CD4-positive, alpha-beta T cell treated with Interleukin-6 at 100 ng/mL for 8 hours (primary cell): ENCODE results near the gene CACNA1D.

Source experiments
- DNase-seq: peaks from one replicate; pipeline ENCODE4 v3.0.0-alpha.2; 2020; ENCODE audit warnings: mixed read lengths, low spot score

Gene CACNA1D

DNA sequence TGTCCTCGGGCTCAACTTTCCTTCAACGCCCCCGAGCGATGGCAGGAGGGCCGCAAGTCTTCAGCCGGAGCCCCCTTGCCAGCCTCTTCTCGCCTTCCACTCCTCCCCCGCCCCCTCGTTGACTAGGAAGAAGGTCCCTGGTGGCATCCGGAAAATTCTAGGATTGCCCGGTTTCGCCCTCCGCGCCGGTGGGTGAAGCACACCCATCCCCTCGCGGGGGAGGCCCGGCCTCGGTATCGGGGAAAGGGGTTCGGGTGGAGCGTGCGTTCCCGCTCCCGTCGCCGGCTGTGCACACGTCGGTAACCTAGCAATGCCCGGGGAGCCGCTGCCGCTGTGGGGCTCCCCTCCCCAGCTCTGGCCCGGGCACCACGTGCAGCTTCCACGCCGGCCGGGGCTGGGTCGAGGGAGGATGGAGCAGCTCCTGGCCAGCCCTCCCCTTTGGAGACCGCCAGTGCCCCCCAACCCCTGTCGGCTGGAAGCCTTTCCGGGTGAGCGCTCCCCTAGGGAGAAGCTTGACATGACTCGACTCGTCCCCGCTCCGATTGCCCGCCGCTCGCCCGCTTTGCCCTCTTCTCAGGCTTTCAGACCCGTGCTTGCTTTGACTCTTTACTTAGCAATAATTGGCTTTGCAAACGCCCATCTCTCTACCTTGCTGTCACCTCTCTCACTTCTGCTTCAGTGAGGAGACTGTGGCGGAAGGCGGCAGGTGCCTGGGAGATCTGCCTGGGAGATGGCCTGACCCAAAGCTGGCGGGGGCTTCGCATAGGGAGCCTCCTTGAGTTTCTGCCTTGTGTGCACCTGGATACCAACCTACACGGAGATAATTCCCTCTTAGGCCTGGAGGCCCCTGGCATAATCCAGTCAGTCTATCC lies 1.3 kb downstream of the CACNA1D start:
- DNase-seq = no peak

DNA sequence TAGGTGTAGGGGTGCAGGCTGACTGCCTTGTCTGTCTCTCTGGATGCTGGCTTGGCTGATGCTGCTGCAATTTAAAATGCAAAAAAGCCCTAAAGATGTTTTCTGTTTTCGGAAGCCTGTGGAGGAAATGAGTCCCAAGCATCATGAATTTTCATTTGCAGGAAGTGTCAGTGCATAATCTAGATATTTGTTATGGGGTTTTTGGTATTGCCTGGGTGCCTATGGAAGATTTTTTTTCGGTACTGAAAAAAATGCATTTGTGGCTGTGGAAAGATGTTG lies 1.9 kb downstream of the CACNA1D start:
- no peak for DNase-seq

DNA sequence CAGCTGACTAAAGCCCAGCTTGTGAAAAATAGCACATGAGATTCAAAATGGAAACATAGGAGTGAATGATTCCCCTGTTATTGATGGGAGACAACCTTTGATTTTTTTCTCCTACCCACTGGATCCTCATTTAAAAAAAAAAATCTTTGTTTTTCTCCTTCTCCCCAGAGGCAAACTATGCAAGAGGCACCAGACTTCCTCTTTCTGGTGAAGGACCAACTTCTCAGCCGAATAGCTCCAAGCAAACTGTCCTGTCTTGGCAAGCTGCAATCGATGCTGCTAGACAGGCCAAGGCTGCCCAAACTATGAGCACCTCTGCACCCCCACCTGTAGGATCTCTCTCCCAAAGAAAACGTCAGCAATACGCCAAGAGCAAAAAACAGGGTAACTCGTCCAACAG lies 2.6 kb downstream of the CACNA1D start:
- no peak for DNase-seq

DNA sequence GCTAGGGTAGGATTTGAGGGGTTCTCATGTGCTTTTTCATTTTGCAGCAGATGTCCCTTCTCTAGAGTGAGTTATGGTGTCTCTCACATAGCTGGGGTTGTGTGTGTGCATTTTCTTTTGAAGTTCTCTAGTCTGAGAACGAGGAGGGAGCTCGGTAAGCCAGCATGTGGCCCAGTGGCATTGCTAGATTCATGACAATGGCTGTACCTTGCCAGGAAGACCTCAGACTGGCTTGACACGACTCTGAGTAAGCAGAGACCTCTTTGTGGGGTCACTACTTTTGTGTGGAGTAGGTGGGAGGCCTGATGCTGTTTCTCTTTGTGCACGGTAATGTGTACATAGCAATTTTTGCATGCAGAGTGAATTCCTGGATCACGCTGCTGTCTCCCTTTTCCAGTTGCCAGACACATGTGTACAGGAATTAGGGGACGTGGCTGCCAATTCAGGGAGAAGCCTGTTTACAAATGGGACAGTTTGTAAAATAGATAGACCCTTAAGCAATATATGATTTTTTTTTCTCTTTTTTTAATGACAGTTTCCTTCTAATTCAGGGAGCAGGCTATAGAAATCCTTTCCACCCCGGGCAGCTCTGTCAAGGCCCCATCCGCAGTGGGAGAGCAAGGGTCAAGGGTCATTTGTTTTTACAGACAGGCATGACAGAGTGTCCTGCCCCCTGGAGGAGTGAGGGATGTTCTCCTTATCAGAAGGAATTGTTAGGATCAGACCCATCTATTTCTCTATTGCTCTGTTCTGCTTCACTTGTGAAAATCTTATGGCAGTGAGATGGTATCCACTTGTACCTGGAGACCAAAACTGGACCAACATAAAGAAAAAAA lies 4.6 kb downstream of the CACNA1D start:
- no peak for DNase-seq

DNA sequence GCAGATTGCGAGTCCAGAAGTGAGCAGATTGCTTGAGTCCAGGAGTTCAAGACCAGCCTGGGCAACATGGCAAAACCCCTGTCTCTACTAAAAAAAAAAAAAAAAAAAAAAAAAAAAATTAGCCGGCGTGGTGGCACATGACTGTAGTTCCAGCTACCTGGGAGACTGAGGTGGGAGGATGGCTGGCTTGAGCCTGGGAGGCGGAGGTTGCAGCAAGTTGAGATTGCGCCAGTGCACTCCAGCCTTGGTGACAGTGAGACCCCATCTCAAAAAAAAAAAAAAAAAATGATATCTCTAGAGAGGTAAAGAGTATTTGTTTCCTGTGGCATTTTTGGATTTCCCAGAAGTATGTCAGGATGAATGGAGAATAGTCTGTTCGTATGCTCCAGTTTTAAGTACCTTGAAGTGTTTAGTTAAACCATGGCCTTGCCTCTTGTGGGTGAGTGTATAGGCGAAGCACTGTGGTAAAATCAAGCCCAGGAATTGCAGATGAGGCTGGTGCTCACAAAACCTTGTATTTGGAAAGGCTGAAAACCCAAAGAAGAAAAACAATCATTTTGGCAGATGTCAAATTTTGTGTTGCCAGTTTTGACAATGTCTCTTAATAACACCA lies 5.9 kb downstream of the CACNA1D start:
- no peak for DNase-seq

DNA sequence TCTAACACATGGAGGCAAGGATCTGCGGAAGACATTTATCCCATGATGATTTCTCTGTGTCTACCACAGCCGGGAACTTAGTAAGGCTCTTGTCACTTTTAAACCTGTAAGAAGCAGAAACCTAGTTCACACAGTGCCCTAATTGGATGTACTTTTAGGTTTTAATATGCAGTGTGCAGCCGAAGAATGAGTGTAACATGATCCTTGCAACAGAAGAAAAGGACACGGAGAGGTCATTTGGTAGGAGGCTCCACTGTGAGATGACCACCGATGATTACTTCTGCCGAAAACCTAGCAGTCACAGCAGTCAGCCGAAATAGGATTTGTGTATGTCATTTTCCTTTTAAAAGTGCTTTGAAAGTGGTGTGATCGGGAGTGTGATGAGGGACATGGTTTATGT lies 6.8 kb downstream of the CACNA1D start:
- DNase-seq = no peak

DNA sequence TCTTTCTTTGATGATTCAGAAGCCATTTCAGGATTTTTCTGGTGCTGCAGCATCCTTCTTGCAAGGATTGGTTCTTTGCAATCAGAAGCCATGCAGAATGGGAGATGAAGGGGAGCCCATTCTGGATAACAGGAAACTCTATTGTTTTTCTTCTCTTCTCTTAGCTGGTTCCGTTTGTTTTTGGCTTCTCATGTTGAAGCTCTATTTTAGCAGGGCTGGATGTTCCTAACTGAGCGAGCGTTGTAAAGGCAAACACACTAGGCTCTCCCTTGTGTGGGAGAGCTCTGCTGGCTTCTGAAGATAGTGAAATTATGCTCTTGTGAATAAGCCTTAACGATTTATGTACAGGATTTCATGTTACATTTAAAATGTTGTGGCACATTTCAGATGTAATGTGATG lies 8.3 kb downstream of the CACNA1D start:
- DNase-seq = no peak

DNA sequence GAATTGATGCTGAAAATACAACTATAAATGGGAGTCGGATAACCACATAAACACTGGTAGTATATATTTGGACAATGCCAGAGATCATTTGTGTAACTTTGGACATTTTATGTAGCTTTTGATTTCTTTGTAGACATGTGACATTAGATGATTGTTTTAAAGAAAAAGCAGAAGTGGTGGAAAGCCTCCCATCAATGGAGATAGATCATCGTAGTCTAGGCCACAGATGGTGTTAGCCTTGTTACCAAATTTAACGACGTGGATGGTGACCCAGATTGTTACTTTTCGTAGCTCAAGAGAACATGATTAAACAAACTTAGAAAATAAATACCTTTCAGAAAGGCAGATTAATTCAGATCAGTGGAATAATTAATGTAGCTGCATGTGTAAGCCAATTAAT lies 8.8 kb downstream of the CACNA1D start:
- no peak for DNase-seq

DNA sequence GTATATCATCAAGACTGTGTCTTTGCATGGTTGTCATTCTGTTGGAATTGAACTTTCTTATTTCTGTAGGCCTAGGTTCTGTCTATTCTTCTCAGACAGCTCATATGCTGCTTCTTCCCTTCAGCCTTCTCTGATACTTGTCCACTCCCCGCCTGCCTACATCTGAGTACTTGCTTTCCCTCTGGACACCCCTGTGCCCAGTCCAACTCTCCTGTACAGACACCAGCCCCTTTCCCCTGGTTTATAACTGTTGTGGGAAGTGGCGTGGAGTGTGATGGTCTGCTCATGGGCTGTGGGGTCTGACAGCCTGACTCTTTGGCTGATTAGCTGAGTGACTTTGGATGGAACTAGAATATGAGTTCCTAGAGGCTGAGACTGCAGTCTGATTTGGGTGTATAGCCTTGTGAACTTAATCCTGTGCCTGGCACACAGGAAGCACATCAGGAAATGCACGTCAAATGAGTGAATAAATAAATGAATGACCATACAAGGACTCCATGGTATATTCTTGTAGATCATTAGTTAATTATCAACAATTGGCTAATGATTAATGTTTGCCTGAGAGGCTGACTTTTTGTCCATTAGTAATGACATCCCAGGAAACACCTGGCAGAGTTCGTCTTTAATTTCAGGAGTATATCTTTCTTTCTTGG lies 11.8 kb downstream of the CACNA1D start:
- DNase-seq = no peak

DNA sequence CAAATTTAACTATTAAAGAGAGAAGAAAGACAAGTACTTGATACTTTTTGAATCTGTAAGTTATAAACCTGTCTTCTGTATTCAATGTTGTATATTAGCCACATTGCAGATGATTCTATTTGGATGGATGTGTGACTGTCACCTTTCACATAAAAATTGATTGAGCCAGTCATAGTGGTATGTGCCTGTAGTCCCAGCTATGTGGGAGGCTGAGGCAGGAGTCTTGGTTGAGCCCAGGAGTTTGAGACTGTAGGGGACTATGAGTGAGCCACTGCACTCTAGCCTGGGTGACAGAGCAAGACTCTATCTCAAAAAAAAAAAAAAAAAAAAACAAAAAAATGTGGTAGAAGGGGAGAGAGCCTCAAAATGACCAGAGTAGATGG lies 12.3 kb downstream of the CACNA1D start:
- no peak for DNase-seq

DNA sequence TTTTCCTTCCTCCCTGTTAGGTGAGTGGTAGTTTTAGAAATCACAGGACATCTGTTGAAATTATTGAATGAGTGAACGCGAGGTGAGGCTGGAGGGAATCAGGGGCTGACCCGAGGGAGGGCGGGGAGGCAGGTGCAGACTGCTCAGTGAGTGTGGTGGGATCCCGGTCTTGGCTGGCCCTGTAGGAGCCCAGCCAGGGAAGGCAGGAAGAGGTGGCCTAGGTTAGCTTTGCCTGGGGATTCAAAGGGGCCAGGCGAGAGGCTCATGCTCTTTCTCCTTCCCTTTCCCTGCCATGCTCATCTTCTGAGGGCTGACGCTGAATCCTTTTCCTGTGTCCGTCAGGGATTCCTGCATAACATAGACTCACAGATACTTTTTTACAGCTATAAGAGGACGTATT lies 15.1 kb downstream of the CACNA1D start:
- no peak for DNase-seq

DNA sequence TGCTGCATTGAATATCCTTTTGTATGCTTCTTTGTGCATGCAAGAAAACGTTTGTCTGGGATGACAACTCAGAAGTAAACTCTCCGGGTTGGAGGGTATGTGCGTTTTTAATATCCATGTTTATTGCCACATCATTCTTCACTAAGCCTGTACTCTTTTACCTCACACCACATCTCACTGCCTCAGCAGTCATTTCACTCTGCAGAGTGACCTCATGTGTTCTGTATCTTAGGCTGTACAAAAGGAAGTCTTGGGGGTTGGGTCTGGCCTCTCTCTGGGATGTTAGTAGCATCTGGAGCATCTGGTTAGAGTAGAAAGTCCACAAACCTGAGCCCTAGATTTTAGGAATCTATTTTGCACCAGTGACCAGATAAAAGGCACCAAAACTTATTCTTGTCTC lies 16.1 kb downstream of the CACNA1D start:
- DNase-seq = no peak

DNA sequence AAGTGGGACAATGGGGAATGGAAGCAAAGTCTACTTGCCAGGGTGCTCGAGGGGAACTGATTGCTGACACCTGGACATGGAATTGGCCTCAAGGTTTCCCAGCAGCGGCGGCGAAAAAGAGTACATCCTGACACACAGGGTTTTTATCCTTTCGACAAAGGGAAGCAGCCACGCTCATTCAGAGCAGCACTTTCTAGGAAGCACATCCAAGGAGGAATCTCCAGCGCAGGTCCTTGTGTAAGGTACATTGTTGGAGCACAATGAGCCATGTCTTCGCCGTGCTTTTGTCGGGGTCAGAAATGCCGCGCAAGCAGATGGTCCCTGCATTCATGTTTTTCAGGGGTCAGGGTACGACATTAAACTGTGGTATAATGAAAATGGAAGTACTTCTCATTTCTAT lies 16.8 kb downstream of the CACNA1D start:
- no peak for DNase-seq

DNA sequence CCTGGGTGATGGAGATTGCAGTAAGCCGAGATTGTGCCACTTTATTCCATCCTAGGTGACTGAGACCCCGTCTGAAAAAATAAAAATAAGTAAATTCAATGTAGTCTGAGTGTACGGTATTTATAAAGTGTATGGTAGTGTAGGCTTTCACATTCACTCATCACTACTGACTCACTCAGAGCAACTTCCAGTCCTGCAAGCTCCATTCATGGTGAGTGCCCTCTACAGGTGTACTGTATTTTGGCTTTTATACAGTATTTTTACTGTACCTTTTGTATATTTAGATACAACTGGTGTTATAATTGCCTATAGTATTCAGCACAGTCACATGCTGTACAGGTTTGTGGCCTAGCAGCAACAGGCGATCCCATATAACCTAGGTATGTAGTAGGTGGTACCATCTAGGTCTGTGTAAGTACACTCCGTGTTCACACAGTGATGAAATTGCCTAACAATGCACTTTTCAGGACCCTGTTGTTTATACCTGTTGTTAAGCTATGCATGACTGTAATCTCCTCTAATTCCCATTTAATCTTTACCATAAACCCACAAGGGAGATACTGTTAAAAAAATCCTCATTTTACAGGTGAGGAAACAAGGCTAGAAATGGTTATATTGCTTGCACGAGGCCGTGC lies 19.3 kb downstream of the CACNA1D start:
- no peak for DNase-seq

DNA sequence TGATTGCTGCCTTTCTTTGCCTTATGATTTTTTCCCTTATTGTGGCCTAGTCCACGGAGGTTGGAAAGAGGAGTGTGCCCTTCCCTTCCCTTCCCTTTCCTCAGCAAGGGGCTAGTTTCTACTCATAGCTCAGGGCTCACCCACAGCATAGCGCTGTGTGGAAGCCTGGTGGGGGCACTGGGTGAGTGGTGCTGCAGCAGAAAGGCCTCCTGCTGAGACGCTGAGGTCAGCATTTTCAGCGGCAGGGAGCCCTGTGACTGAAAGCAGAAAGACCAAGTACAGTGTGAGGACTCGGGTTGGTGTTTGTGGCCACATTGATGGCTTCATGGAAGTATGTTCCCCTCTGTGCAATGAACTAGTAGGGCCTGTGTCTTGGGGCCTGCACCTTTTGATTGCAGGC lies 21.9 kb downstream of the CACNA1D start:
- no peak for DNase-seq

DNA sequence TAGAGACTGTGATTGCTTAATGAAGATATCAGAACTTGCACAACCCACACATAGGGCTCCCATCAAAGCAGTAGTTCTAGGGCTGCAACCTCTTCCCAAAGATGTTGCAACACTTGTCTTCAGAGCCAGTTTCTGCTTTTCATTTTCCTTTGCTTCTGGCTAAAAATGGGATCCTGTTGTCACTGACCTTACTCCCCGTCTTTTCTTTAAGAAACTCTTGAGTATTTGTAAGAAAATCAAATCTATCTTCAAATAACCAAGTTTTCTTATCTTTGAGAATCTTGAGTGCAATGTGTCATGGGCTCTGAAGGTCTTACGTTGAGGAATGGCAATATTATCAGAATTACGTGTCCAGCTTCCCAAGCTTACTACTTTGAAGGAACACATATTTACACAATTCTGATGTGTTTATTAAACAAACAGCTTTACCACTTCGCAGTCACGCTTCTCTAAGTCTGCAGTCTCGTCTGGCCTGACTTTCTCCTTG lies 24.1 kb downstream of the CACNA1D start:
- no peak for DNase-seq

DNA sequence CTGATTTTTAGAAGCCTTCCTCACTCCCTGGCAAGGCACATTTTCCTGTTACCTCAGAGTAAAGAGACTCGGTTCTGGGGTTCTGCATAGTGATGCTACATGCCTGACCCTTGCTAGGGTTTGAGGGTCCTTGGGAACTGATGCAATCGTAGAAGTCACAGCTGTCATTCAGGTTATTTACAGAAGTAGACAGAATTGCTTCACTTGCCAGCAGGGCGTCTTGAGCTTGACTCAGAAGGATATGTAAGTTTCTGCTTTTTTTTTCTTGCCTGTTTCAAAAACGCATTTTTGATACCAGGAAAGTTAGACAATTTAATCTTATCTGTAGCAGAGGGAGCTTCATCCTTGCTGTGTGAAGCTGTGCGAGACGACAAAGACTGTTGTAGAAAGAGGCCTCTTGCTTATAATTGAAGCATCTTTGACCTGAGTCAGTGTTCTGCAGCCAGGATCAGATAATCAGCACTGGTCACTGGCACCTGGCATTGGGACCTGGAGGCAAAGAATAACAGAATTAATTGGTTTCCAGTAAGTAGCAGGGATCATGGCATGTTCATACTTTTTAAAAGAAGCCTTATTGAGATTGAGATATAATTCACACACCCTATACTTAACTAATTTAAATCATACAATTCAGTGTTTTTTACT lies 24.8 kb downstream of the CACNA1D start:
- DNase-seq = no peak

DNA sequence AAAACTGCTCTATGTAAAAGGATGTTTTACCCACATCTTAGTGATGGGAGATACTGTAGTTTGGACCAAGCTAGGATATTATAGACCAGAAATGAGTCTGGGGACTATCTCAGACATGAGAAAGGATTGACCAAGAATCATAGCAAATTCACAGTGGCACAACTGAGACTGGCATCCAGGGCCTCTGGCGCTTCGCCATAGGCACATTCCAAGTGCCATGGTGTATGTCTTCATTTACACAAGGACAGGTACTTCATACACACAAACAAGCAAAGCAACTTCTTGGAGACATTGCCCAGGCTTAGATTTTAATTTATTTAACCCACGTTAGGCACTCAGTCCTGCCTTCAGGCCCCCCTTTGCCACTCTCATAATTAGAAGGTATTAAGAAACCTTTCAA lies 28.9 kb downstream of the CACNA1D start:
- DNase-seq = no peak

DNA sequence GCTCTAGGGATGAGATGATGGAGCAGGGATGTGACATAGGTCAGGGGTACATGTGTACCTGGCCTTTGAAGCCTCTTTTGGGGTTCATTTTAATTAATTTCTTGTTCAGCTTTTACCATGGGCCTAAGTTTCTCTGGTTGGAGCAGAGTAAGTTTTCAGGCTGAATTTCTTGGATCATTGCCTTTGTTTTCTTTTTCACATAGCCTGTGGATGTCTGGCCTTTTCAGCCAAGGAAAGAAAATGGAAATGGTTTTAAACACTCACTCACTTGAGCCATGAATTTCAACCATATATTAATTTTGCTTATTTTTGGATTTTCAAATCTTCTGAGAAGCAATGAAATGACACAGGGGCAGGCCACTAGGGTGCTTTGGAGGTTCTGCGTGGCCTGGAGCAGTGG lies 30.2 kb downstream of the CACNA1D start:
- DNase-seq = no peak

DNA sequence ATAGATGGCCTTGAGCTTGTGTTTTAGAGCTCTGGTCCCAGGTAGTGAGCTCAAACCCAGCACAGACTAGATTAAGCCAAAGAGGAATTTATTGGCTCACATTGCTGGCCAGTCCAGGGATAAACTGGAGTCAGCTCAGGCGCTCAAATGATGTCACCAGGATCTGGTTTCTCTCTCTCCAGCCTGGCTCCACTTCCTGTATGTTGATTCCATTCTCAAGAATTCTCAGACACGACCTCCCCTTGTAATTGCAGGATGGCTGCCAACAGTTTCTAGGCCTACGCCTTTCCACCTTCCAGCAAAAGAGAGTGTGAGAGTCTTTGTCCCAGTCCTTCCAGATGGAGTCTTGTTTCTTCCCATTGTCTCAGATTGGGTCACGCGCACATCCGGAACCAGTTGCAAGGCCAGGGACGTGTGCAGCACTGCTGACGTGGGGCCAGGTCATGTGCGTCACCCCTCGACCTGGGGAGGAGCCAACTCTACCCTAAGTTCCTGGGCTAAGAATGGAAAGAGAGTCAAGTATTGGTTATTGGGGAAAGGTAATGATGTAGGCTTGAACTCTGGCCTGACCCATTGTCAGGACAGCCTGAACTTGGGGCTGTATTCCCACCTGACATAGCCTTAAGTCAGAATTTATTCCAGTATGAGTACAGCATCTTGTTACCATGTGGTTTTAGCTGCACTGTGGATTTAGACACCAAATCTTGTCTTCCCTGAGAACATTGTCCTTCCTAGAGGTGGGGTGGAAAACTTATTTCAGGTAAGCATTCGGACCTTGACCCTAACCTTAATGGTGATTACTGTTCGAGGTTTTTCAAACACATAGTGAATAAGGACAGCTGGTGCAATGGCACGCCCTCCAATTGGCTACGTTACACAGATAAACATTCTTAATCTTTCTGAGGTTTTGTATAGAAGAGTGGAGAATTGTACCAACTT lies 31.6 kb downstream of the CACNA1D start:
- no peak for DNase-seq

DNA sequence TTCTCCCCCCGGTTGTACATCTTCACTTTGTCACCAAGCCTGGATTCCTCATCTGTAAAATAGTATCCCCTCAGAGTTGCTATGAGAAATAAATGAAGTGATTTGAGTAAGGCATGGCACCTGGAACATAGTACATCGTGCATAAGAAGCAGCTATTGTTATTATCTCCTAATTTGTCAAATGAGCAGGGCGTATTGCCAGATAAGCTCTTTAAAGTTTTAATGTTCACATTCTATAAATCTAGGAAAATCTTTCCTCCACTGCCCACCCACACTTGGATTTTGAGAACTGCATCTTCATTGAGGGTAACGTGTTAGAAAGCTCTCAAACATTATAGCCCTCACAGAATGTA lies 32.3 kb downstream of the CACNA1D start:
- no peak for DNase-seq
